Bronchial epithelial cell (primary cell): ENCODE measurements around the gene FAM13A. TPM values are rescaled to one million over a fixed set of nuclear protein-coding genes. Genes with fewer than 3 reads are reported as not detected.

Experiments
- DNase-seq: peaks from one replicate; pipeline ENCODE4 v3.0.0-alpha.2; 2010; ENCODE audit warnings: low read depth
- FAIRE-seq: peaks from 2 replicates; lab custom pipeline; 2011; peaks lifted over from hg19 to GRCh38; lab: Jason Lieb, UNC
- H3K27me3 ChIP-seq: 2 replicates; pipeline ENCODE4 v1.5.1; 2011; ENCODE audit warnings: low read length; ENCODE audit not compliant: control insufficient read depth, insufficient read depth
- H3K36me3 ChIP-seq: 2 replicates; pipeline ENCODE4 v1.5.1; 2011; ENCODE audit warnings: low read length; ENCODE audit not compliant: control insufficient read depth, insufficient read depth
- H3K4me3 ChIP-seq: 2 replicates; pipeline ENCODE4 v1.5.1; 2011; ENCODE audit warnings: mild to moderate bottlenecking, low read depth, low read length, control low read depth
- CTCF ChIP-seq: IDR thresholded peaks from 2 replicates; pipeline ENCODE4 v1.5.1; 2011; ENCODE audit warnings: mild to moderate bottlenecking, moderate library complexity, low read length, control low read depth, inconsistent platforms; ENCODE audit not compliant: insufficient read depth, severe bottlenecking
- total RNA-seq: library from RNA; depleted of rRNA; stranded (reverse); fragments of >200 nt; gene quantifications from 2 replicates; pipeline ENCODE4 v1.2.1, GENCODE V29; 2014

Gene FAM13A
- total RNA-seq, 1 donor from 2014 or later: 5.8 TPM

- DNase-seq (peak; percentile 35), FAIRE-seq (no peak)
- H3K36me3 ChIP-seq: no peaks in the 10 kb centered on the region
- TF ChIP-seq CTCF: no peak
- H3K4me3 ChIP-seq: no peak overlapping the region
- H3K27me3 ChIP-seq: no peaks in the 10 kb centered on the region
These were observed 55.1 kb downstream of the FAM13A start for GRCh38 chr4:89001647-89002445.

GRCh38 chr4:89000844-89001360, 56.1 kb downstream of the FAM13A start:
- TF ChIP-seq CTCF: no peak
- H3K36me3 ChIP-seq: no peaks in the 10 kb centered on the region
- FAIRE-seq: no peak
- DNase-seq: peak; percentile 90
- no peaks in the 10 kb centered on the region for H3K27me3 ChIP-seq
- no peak overlapping the region for H3K4me3 ChIP-seq

- no peak for FAIRE-seq
- no peak for TF ChIP-seq CTCF
These were observed 56.6 kb downstream of the FAM13A start for GRCh38 chr4:89000382-89000781.

GRCh38 chr4:88999392-88999930, 57.5 kb downstream of the FAM13A start:
- DNase-seq: no peak
- FAIRE-seq: no peak
- TF ChIP-seq CTCF: no peak
- no peaks in the 10 kb centered on the region for H3K27me3 ChIP-seq
- no peaks in the 10 kb centered on the region for H3K36me3 ChIP-seq
- H3K4me3 ChIP-seq: no peak overlapping the region

More at GRCh38 chr4:89000382-89000781, 56.6 kb downstream of the FAM13A start:
- Histone ChIP-seq H3K27me3 (no peaks in the 10 kb centered on the region), H3K36me3 (no peaks in the 10 kb centered on the region), H3K4me3 (no peak overlapping the region)
- no peak for DNase-seq

- no peaks in the 10 kb centered on the region for H3K36me3 ChIP-seq
- H3K27me3 ChIP-seq: no peaks in the 10 kb centered on the region
- no peak overlapping the region for H3K4me3 ChIP-seq
- DNase-seq: no peak
- FAIRE-seq: no peak
- no peak for TF ChIP-seq CTCF
These were observed 58.1 kb downstream of the FAM13A start for GRCh38 chr4:88998891-88999290.
